ENCODE measurements around the gene JUNB.

Gene JUNB

DNA sequence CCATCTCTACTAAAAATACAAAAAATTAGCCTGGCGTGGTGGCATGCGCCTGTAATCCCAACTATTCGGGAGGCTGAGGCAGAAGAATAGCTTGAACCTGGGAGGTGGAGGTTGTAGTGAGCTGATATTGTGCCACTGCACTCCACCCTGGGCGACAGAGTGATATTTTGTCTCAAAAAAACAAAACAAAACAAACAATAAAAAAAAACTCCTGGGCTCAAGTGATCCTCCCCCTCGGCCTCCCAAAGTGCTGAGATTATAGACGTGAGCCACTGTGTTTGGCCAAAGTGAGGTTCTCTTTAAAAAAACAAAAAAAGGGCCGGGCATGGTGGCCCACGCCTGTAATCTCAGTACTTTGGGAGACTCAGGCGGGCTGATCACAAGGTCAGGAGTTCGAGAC is 3.8 kb upstream of the JUNB start:
- TF ChIP-seq, protein P1, sequence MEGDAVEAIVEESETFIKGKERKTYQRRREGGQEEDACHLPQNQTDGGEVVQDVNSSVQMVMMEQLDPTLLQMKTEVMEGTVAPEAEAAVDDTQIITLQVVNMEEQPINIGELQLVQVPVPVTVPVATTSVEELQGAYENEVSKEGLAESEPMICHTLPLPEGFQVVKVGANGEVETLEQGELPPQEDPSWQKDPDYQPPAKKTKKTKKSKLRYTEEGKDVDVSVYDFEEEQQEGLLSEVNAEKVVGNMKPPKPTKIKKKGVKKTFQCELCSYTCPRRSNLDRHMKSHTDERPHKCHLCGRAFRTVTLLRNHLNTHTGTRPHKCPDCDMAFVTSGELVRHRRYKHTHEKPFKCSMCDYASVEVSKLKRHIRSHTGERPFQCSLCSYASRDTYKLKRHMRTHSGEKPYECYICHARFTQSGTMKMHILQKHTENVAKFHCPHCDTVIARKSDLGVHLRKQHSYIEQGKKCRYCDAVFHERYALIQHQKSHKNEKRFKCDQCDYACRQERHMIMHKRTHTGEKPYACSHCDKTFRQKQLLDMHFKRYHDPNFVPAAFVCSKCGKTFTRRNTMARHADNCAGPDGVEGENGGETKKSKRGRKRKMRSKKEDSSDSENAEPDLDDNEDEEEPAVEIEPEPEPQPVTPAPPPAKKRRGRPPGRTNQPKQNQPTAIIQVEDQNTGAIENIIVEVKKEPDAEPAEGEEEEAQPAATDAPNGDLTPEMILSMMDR (IDR thresholded peaks at IDR 0.05; ENCODE audit: low read length), result no peak
- no peak for TF ChIP-seq EZH2phosphoT487 (IDR thresholded peaks at IDR 0.05; ENCODE audit: low read length)
- no peak for TF ChIP-seq EZH2 (optimal IDR thresholded peaks at IDR 0.05; ENCODE audit: low read depth, low read length)
- H4K20me1 ChIP-seq (ENCODE audit: insufficient read depth, low read length), result no peaks in the 10 kb centered on the region
- H3K9me3 ChIP-seq (replicated peaks; ENCODE audit: insufficient read depth, low read length), result no peaks in the 10 kb centered on the region
- H3K27me3 ChIP-seq (replicated peaks; ENCODE audit: insufficient read depth, low read length), result no peaks in the 10 kb centered on the region
- H3K4me1 ChIP-seq (ENCODE audit: low read length), result peaks cover 28% of the 10 kb centered on the region
- H2AFZ ChIP-seq (ENCODE audit: low read length), result no peak overlapping the region
- H3K27ac ChIP-seq (ENCODE audit: low read length), result no peak overlapping the region
- no peaks in the 10 kb centered on the region for H3K9me2 ChIP-seq (replicated peaks; ENCODE audit: insufficient read depth, low read length)
- peaks cover 9% of the 10 kb centered on the region for H3K79me2 ChIP-seq (ENCODE audit: low read length)
- no peak for DNase-seq
- H3K36me3 ChIP-seq (replicated peaks; ENCODE audit: insufficient read depth, low read length), result no peaks in the 10 kb centered on the region
- H3K4me2 ChIP-seq (ENCODE audit: low read depth, low read length), result no peak overlapping the region
- peaks cover 43% of the 10 kb centered on the region for H3F3A ChIP-seq (ENCODE audit: insufficient read depth, low read length)
- no peak overlapping the region for H3K4me3 ChIP-seq (ENCODE audit: low read length)
- H3K9ac ChIP-seq (ENCODE audit: low read length), result no peak overlapping the region

DNA sequence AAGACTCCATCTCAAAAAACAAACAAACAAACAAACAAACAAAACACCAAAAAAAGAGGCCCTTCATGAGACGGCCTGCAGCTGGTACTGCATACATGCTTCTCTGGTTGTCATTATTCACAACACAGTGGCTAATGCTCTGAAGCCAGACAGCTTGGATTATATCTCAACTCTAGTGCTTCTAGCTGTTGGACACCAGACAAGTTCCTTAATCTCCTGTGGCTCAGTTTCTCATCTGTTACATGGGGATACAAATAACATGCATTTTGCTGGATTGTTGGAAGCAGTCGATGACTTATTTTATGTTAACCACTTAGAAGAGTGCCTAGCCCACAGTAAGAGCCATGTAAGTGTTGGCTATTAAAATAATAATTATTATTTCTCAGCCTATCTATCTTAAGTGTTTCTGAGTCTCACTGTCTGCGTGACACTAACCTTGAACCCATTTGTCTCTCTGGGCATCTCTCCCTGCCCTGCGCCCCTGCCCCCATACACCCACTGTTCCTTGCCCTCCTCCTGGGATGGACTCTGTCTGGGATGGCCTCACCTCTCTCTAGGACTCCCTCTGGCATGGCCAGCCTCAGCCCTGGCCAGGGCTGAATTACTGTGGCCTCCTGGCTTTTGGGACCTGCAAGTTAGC is 3.1 kb upstream of the JUNB start:
- Histone ChIP-seq H3K9me2 (replicated peaks; ENCODE audit: insufficient read depth, low read length) (no peaks in the 10 kb centered on the region), H3K9me3 (replicated peaks; ENCODE audit: insufficient read depth, low read length) (no peaks in the 10 kb centered on the region), H3K27me3 (replicated peaks; ENCODE audit: insufficient read depth, low read length) (no peaks in the 10 kb centered on the region), H3K27ac (ENCODE audit: low read length) (peak overlapping the region; percentile 90), H3K4me2 (ENCODE audit: low read depth, low read length) (peak overlapping the region; percentile 96), H3K4me3 (ENCODE audit: low read length) (peak overlapping the region; percentile 67), H4K20me1 (ENCODE audit: insufficient read depth, low read length) (no peaks in the 10 kb centered on the region), H3F3A (ENCODE audit: insufficient read depth, low read length) (peaks cover 50% of the 10 kb centered on the region), H3K9ac (ENCODE audit: low read length) (peak overlapping the region; percentile 80), H3K79me2 (ENCODE audit: low read length) (peaks cover 15% of the 10 kb centered on the region), H3K4me1 (ENCODE audit: low read length) (peaks cover 23% of the 10 kb centered on the region), H3K36me3 (replicated peaks; ENCODE audit: insufficient read depth, low read length) (no peaks in the 10 kb centered on the region), H2AFZ (ENCODE audit: low read length) (peak overlapping the region; percentile 47)
- no peak for TF ChIP-seq EZH2phosphoT487 (IDR thresholded peaks at IDR 0.05; ENCODE audit: low read length)
- TF ChIP-seq EZH2 (optimal IDR thresholded peaks at IDR 0.05; ENCODE audit: low read depth, low read length), result no peak
- TF ChIP-seq, protein P1 (IDR thresholded peaks at IDR 0.05; ENCODE audit: low read length), result no peak
- no peak for DNase-seq

DNA sequence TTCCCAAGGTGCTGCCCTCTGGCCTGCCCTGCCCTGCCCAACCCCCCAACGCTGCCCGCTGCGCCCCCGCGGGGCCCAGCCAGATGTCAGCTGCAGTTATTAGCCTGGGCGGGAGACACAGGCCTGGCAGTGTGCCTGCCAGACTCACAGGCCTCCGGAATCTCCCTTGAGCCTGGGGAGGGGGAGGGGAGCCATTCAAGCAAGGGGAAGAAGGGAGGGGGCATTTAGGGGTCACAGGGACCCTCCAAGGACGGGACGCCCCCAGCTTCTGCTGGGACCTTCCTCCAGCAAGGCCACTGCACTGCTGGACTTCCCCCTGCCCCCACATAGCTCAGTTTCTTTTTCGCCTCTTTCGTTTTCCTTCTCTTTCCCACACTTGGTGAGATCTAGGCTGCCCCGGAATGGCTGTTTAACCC is 2.6 kb upstream of the JUNB start:
- Histone ChIP-seq H3F3A (ENCODE audit: insufficient read depth, low read length) (peaks cover 46% of the 10 kb centered on the region), H3K9ac (ENCODE audit: low read length) (peak overlapping the region; percentile 80), H3K4me3 (ENCODE audit: low read length) (peak overlapping the region; percentile 67), H3K27me3 (replicated peaks; ENCODE audit: insufficient read depth, low read length) (no peaks in the 10 kb centered on the region), H3K36me3 (replicated peaks; ENCODE audit: insufficient read depth, low read length) (no peaks in the 10 kb centered on the region), H3K4me2 (ENCODE audit: low read depth, low read length) (peak overlapping the region; percentile 96), H3K79me2 (ENCODE audit: low read length) (peaks cover 15% of the 10 kb centered on the region), H3K27ac (ENCODE audit: low read length) (peak overlapping the region; percentile 90), H4K20me1 (ENCODE audit: insufficient read depth, low read length) (no peaks in the 10 kb centered on the region), H3K4me1 (ENCODE audit: low read length) (peaks cover 23% of the 10 kb centered on the region), H3K9me3 (replicated peaks; ENCODE audit: insufficient read depth, low read length) (no peaks in the 10 kb centered on the region), H2AFZ (ENCODE audit: low read length) (peak overlapping the region; percentile 47), H3K9me2 (replicated peaks; ENCODE audit: insufficient read depth, low read length) (no peaks in the 10 kb centered on the region)
- no peak for TF ChIP-seq EZH2phosphoT487 (IDR thresholded peaks at IDR 0.05; ENCODE audit: low read length)
- TF ChIP-seq, protein P1 (IDR thresholded peaks at IDR 0.05; ENCODE audit: low read length), result peak; percentile 14; the same call in 1 of the 2 replicates
- peak; percentile 59 for DNase-seq
